ENCODE data around the gene SLC25A1. TPM values are rescaled to one million over a fixed set of nuclear protein-coding genes. Genes with fewer than 3 reads are reported as not detected.

The SLC25A1 gene
- total and polyA plus RNA-seq, 7 experiments from 2014 or later = 19.3 to 66.5 (median 31.9) TPM

DNA sequence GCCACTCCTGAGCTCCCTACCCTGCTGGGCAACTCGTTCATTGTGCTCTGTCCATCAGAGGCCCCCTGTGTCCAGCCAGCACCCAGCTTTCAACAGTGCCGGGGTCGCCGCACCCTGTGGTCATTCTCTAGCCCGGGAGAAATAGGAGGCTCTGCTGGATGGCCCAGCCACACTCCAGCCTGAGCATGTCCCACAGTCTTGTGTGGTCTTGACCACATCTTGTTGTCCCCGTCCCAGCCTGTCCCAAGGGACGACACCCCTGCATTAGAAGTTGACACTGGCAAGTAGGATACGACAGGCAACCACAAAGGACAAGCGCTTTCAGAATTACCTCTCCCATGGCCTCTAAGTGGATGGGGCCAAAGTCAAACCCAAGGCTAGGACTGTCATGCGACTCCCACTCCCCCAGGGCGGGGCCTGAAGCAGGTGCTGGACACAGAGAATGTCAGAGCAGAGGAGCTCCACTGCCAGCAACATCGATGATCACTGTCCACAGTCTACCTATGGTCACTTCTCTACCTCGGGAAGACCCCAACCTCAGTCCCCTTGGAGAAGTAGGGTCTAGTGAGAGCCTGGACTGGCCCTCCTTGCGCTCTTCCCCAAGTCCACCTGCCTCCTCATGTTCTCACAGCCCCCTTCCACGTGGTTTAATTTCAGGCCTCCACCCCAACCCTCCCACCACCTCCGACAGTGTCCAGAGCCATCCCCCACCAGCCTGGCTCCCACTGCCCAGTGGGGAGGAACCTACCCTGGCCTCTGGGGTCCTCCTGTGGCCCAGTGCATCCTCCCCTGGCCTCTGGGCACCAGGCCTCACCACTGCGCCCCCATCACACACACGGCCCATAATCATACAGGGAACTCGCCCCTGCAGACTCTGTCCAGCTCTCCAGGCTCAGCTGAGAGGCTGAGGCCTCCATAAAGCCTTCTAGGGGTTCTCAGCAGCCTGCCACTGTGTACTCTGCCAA, 51.9 kb downstream of the SLC25A1 start:
- H3K9me3 ChIP-seq (ENCODE audit: control insufficient read depth in 2 of 3, low read length in 3 of 3) = no peaks in the 10 kb centered on the region
- Mint-ChIP-seq H3K4me1 (peaks cover 7 to 16% (median 11%) of the 10 kb centered on the region in 7 donors), H3K4me3 (no peak overlapping the region), H3K27ac (peak overlapping the region in 2 of 9 donors; percentile 47 to 70), H3K27me3 (peaks cover 0 to 2% (median 0%) of the 10 kb centered on the region in 5 donors), H3K9me3 (no peaks in the 10 kb centered on the region), H3K36me3 (peaks cover 0 to 3% (median 0%) of the 10 kb centered on the region in 5 donors)
- intact Hi-C loops (cut with micrococcal nuclease) = no loop called here
- DNase-seq (no peak), ATAC-seq (no peak)
- CTCF ChIA-PET = interaction anchor here (1.2 kb wide), 1 partner anchor 19 kb away, joined by 5 read pairs; no protein-coding TSS in a partner anchor
- H3K36me3 ChIP-seq (ENCODE audit: control insufficient read depth in 2 of 3, insufficient read depth in 3 of 3, low read length in 3 of 3) = peaks cover 0 to 10% (median 0%) of the 10 kb centered on the region in 3 experiments
- no peak overlapping the region for H3K4me3 ChIP-seq (ENCODE audit: low read length)
- no peaks in the 10 kb centered on the region for H3K27me3 ChIP-seq (ENCODE audit: control insufficient read depth in 2 of 2, insufficient read depth in 2 of 2, low read length in 2 of 2)
- H3K27ac ChIP-seq (ENCODE audit: low read depth, low read length) = no peak overlapping the region
- POLR2A ChIA-PET = interaction anchor here (0.7 kb wide), 1 partner anchor 23 kb away, joined by 3 read pairs; no protein-coding TSS in a partner anchor
- peaks cover 0 to 6% of the 10 kb centered on the region in 2 donors for H3K4me1 ChIP-seq (ENCODE audit: control insufficient read depth in 2 of 2, insufficient read depth in 2 of 2, low read length in 2 of 2)

Other genes starting within 250 kb of the SLC25A1 start
- under 1 TPM in 4 of 5 experiments, not detected in 1; 0.08 to 0.51 (median 0.28) TPM for gene PRODH, start 242.4 kb downstream of the SLC25A1 start, total RNA-seq
- under 1 TPM in 1 of 2 donors, not detected in 1; 0.04 TPM for gene PRODH, start 242.4 kb downstream of the SLC25A1 start, polyA plus RNA-seq
- gene DGCR2, start 56.3 kb downstream of the SLC25A1 start, total RNA-seq = 10 to 100 TPM; 38.8 to 79.1 (median 50.4) TPM
- 10 to 100 TPM; 46.2 to 81.9 TPM for gene DGCR2, start 56.3 kb downstream of the SLC25A1 start, polyA plus RNA-seq
- under 1 TPM in 1 of 5 experiments, not detected in 4; 0.42 TPM for gene TSSK2, start 47.4 kb downstream of the SLC25A1 start, total RNA-seq
- not detected for gene TSSK2, start 47.4 kb downstream of the SLC25A1 start, polyA plus RNA-seq
- gene ESS2, start 34.1 kb downstream of the SLC25A1 start, total RNA-seq = 10 to 100 TPM; 18.3 to 51.6 (median 20.6) TPM
- gene ESS2, start 34.1 kb downstream of the SLC25A1 start, polyA plus RNA-seq = 10 to 100 TPM in 1 of 2 donors, 1 to 10 TPM in 1; 8.4 to 13.9 TPM
- not detected for gene GSC2, start 28.4 kb downstream of the SLC25A1 start, total RNA-seq
- not detected for gene GSC2, start 28.4 kb downstream of the SLC25A1 start, polyA plus RNA-seq
- gene CLTCL1, start 113.0 kb upstream of the SLC25A1 start, total RNA-seq = 1 to 10 TPM in 3 of 5 experiments, under 1 TPM in 2; 0.22 to 3.1 (median 1.4) TPM
- gene CLTCL1, start 113.0 kb upstream of the SLC25A1 start, polyA plus RNA-seq = 1 to 10 TPM in 1 of 2 donors, under 1 TPM in 1; 0.95 to 1.2 TPM